Lower leg skin (tissue), 4 donors: ENCODE results near the gene SEC16B. TPM values are rescaled to one million over a fixed set of nuclear protein-coding genes. Genes with fewer than 3 reads are reported as not detected.

Experiments used
- DNase-seq, 2 donors: peaks; one replicate each; pipeline ENCODE4 v3.0.0-alpha.2; 2019; ENCODE audit warnings: low spot score in 2 of 2
- H3K4me3 ChIP-seq: fragments of 200-600 bp; sonication (generic); 2 replicates; pipeline ENCODE4 v1.5.1; 2017; ENCODE audit warnings: mild to moderate bottlenecking, low read depth; ENCODE audit not compliant: poor library complexity, severe bottlenecking
- POLR2A ChIP-seq, 2 donors: fragments of 450-650 bp; IDR thresholded peaks; one replicate each; pipeline ENCODE4 v1.6.1; 2016 to 2017; ENCODE audit warnings: antibody characterized with exemption in 2 of 2, mild to moderate bottlenecking in 1 of 2, moderate library complexity in 1 of 2
- WGBS, 2 donors: methylation state at CpG; one replicate each; pipeline ENCODE4 v1.1.5; 2018; 5-methylcytosine and 5-hydroxymethylcytosine counted together
- intact Hi-C: fragments of 100-400 bp; cut with DNase I; formaldehyde crosslinking; loops from one replicate; pipeline ENCODE4 v1.15.0; 2023; ENCODE audit warnings: low total_unique reads
- total RNA-seq, 4 donors: library from RNA; depleted of rRNA; stranded (reverse); fragments of >200 nt; gene quantifications; one replicate each; pipeline ENCODE4 v1.1.0, GENCODE V29; 2016
- TF ChIP-seq, protein P1 (sequence below), 3 donors: fragments of 450-650 bp; IDR thresholded peaks; one replicate each; pipeline ENCODE4 v1.5.1; 2016; ENCODE audit warnings: antibody characterized with exemption in 3 of 3, mild to moderate bottlenecking in 3 of 3, moderate library complexity in 2 of 3

The SEC16B gene
- total RNA-seq, 4 donors from 2014 or later = 0.21 to 1.8 (median 1.4) TPM

DNA sequence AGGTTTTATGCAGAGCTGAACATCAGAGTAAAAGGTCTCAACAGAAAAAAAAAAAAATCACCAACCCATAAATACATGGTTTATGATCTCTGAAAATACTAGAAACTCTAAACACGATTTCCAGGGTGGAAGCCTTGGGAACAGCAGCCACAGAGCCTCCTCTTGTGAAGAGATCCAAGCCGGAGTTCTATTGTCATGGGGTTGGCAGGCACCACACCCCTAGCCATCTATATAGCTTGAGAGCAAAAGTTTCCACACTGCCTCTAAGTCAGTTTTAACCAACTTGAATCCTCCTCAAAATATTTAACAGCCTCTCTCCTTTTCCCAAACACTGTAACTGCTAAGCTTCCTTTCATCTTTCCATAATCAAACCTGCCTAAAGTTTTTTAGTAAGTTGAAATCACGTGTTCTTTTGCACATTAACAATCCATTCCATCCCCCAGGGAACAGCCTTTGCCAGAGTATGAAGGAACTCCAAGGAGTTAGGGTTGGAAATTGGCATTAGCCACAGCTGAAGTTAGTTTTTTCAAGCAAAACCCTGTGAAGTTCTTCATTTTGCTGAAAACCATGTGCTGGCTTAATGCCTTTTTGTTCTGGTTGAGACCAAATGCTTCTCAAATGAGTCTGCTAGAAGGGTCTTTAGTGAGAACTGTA lies 13.8 kb upstream of the SEC16B start:
- H3K4me3 ChIP-seq = no peak overlapping the region
- DNase-seq = no peak
- intact Hi-C loops = no loop called here
- TF ChIP-seq, protein P1, sequence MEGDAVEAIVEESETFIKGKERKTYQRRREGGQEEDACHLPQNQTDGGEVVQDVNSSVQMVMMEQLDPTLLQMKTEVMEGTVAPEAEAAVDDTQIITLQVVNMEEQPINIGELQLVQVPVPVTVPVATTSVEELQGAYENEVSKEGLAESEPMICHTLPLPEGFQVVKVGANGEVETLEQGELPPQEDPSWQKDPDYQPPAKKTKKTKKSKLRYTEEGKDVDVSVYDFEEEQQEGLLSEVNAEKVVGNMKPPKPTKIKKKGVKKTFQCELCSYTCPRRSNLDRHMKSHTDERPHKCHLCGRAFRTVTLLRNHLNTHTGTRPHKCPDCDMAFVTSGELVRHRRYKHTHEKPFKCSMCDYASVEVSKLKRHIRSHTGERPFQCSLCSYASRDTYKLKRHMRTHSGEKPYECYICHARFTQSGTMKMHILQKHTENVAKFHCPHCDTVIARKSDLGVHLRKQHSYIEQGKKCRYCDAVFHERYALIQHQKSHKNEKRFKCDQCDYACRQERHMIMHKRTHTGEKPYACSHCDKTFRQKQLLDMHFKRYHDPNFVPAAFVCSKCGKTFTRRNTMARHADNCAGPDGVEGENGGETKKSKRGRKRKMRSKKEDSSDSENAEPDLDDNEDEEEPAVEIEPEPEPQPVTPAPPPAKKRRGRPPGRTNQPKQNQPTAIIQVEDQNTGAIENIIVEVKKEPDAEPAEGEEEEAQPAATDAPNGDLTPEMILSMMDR (IDR thresholded peaks at IDR 0.05) = no peak
- TF ChIP-seq POLR2A (IDR thresholded peaks at IDR 0.05) = no peak
- 12 to 17% methylated on average over 3 of the region's 3 CpGs for WGBS, 2 donors

DNA sequence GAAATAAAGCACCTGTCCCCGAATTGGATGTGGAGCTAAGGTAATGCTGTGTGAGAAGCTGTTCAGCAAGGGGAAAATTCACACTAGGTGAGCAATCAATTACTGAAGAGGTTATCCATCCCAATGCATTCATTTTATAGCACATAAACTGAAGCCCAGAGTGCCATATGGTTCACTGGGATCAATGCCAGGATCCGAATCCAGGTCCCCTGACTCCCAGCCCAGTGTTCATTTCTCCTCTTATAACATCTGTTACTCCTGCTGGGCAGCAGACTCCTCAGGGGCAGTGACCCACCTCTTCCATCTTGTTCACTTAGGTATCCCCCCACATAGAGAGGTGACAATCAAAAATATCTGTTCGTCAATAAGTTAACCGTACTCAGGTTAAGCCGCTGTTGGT lies 13.2 kb upstream of the SEC16B start:
- DNase-seq = no peak
- intact Hi-C loops = no loop called here
- TF ChIP-seq, protein P1 (IDR thresholded peaks at IDR 0.05) = no peak
- TF ChIP-seq POLR2A (IDR thresholded peaks at IDR 0.05) = no peak
- 75 to 76% methylated on average over 5 of the region's 5 CpGs for WGBS, 2 donors
- no peak overlapping the region for H3K4me3 ChIP-seq

DNA sequence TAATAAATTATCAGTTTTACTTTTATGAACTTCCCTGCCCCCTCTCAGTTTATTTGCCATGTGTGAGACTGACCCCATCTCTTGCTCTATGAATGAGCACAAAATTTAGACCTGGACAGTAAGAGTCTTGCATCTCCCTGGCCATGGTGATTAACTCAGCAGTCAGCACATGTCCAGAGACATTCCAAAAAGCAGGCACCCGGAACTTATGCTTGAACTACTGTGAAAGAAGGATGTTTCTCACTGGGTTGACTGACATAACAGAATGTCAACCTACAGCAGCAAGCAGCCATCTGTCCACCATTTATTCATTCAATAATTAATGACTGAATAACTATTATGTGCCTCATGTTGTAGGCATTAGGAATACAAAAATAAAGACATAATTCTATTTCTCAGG lies 11.3 kb upstream of the SEC16B start:
- no peak for DNase-seq
- intact Hi-C loops = no loop called here
- WGBS, 2 donors = 81 to 88% methylated on average over 1 of the region's 1 CpG
- no peak for TF ChIP-seq POLR2A (IDR thresholded peaks at IDR 0.05)
- TF ChIP-seq, protein P1 (IDR thresholded peaks at IDR 0.05) = no peak
- no peak overlapping the region for H3K4me3 ChIP-seq

DNA sequence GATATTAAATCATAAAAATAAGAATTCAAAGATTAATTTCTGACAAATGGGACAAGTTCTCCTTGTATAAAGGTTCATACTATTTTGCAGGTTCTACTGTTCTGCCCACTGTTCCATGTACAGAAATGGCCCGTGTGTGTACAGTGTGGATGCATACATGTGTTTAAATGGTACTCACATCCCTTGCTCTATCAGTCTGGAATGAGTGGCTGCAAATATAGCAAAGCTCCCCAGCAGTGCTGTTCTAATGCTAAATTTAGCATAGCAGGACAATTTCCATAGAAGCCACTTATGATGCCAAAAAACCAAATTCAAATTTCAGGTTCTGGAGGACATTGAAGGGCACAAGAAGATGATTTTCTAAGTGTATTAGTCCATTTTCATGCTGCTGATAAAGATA lies 9.4 kb upstream of the SEC16B start:
- intact Hi-C loops = no loop called here
- H3K4me3 ChIP-seq = no peak overlapping the region
- 93 to 95% methylated on average over 1 of the region's 1 CpG for WGBS, 2 donors
- no peak for DNase-seq
- TF ChIP-seq, protein P1 (IDR thresholded peaks at IDR 0.05) = no peak
- TF ChIP-seq POLR2A (IDR thresholded peaks at IDR 0.05) = no peak

DNA sequence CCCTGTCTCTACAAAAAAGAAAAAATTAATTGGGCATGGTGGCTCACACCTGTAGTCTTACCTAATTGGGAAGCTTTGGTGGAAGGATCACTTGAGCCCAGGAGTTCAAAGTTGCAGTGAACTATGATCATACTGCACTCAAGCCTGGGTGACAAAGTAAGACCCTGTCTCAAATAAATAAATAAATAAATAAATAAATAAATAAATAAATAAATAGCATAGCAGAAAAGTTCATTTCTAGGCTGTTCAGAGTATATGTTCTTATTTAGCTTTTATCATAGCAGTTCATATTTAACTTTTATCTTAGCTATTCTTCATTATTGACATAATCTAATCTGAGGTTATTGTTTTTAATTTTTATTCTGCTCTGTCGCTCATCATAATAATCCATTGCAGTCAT lies 8.7 kb upstream of the SEC16B start:
- no peak for DNase-seq
- 94 to 97% methylated on average over 1 of the region's 1 CpG for WGBS, 2 donors
- TF ChIP-seq, protein P1 (IDR thresholded peaks at IDR 0.05) = no peak
- no peak for TF ChIP-seq POLR2A (IDR thresholded peaks at IDR 0.05)
- H3K4me3 ChIP-seq = no peak overlapping the region
- intact Hi-C loops = no loop called here

DNA sequence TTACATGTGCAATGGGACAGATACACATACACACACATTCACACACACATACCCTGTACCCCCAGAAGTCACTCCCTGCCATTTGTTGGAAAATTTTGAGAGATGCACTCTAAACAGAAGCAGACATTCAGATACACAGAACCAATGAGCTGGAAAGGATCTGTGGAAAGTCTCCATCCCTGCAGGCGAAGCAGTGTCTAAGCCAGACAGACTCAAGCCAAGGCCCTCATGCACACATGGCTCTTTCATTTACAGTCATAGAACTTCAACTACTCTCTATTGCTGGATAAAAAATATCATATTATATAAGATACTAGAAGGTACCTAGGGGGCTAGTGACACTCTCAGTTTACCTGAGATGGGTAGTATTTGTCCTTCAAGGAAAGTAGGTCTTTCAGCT lies 7.3 kb upstream of the SEC16B start:
- intact Hi-C loops = no loop called here
- 62 to 71% methylated on average over 1 of the region's 1 CpG for WGBS, 2 donors
- no peak for DNase-seq
- no peak overlapping the region for H3K4me3 ChIP-seq
- TF ChIP-seq, protein P1 (IDR thresholded peaks at IDR 0.05) = no peak
- no peak for TF ChIP-seq POLR2A (IDR thresholded peaks at IDR 0.05)
